NCI-H1105 (cell line): Measurements from ENCODE around the gene SPOCD1.

Experiments
- DNase-seq: peaks from one replicate; lab custom pipeline; 2025; lab: John Stamatoyannopoulos, UW

SPOCD1 gene

GRCh38 chr1:31799895-31800673, 15.7 kb downstream of the SPOCD1 start:
- DNase-seq, result no peak

- DNase-seq, result no peak
These were observed 16.5 kb downstream of the SPOCD1 start for GRCh38 chr1:31799196-31799894.

GRCh38 chr1:31798433-31799195, 17.2 kb downstream of the SPOCD1 start:
- no peak for DNase-seq

- DNase-seq, result no peak
These were observed 17.8 kb downstream of the SPOCD1 start for GRCh38 chr1:31798086-31798432.

GRCh38 chr1:31797216-31797615, 18.6 kb downstream of the SPOCD1 start:
- no peak for DNase-seq

GRCh38 chr1:31796707-31797106, 19.1 kb downstream of the SPOCD1 start:
- no peak for DNase-seq

- DNase-seq, result peak; percentile 92
These were observed 19.8 kb downstream of the SPOCD1 start for GRCh38 chr1:31795801-31796621.

GRCh38 chr1:31795096-31795675, 20.6 kb downstream of the SPOCD1 start:
- DNase-seq, result no peak

GRCh38 chr1:31793586-31794285, 22.1 kb downstream of the SPOCD1 start:
- no peak for DNase-seq

- no peak for DNase-seq
These were observed 22.7 kb downstream of the SPOCD1 start for GRCh38 chr1:31793086-31793485.

GRCh38 chr1:31792541-31792940, 23.3 kb downstream of the SPOCD1 start:
- no peak for DNase-seq

- DNase-seq, result no peak
These were observed 23.7 kb downstream of the SPOCD1 start for GRCh38 chr1:31792116-31792515.

- no peak for DNase-seq
These were observed 24.5 kb downstream of the SPOCD1 start for GRCh38 chr1:31791131-31791858.

GRCh38 chr1:31790641-31791091, 25.2 kb downstream of the SPOCD1 start:
- DNase-seq, result no peak

- DNase-seq, result no peak
These were observed 25.7 kb downstream of the SPOCD1 start for GRCh38 chr1:31790140-31790539.

GRCh38 chr1:31789259-31790065, 26.4 kb downstream of the SPOCD1 start:
- peak; percentile 73 for DNase-seq

GRCh38 chr1:31788825-31789256, 27.0 kb downstream of the SPOCD1 start:
- DNase-seq, result no peak

GRCh38 chr1:31788138-31788824, 27.5 kb downstream of the SPOCD1 start:
- DNase-seq, result peak; percentile 48

GRCh38 chr1:31787786-31788137, 28.1 kb downstream of the SPOCD1 start:
- no peak for DNase-seq
